OCI-LY7 (cell line): Measurements from ENCODE around the gene NOS3. TPM values are rescaled to one million over a fixed set of nuclear protein-coding genes. Genes with fewer than 3 reads are reported as not detected.

ENCODE experiments used
- BruUV-seq: library from RNA; stranded (reverse); fragments of 400-500 nt; replicated peaks from 2 replicates; lab custom pipeline; 2021; lab: Mats Ljungman, UMichigan
- CTCF ChIA-PET: fragments of 300-600 bp; sonication (Branson Sonifier 250); formaldehyde crosslinking; loops from one replicate; lab custom pipeline; 2022; ENCODE audit warnings: antibody characterized with exemption; ENCODE audit not compliant: unreplicated experiment; lab: Charles Lee
- POLR2A ChIA-PET: fragments of 300-600 bp; sonication (Branson Sonifier 250); formaldehyde crosslinking; loops from one replicate; lab custom pipeline; 2022; ENCODE audit warnings: antibody characterized with exemption; lab: Charles Lee
- DNase-seq: peaks from one replicate; pipeline ENCODE4 v3.0.0-alpha.2; 2015; ENCODE audit warnings: low spot score
- H2AFZ ChIP-seq: fragments of 200-600 bp; sonication (generic), shearing (Covaris generic); 2 replicates; pipeline ENCODE4 v1.6.1; 2014; ENCODE audit warnings: mild to moderate bottlenecking, antibody characterized with exemption, low read length, moderate library complexity
- H3K27ac ChIP-seq: fragments of 200-600 bp; sonication (generic); 2 replicates; pipeline ENCODE4 v1.5.1; 2014; ENCODE audit warnings: mixed run types, low read depth, mild to moderate bottlenecking, moderate library complexity, low read length, inconsistent platforms; ENCODE audit not compliant: poor library complexity, severe bottlenecking
- H3K36me3 ChIP-seq: fragments of 200-600 bp; sonication (generic); 2 replicates; pipeline ENCODE4 v1.6.1; 2014; ENCODE audit warnings: mild to moderate bottlenecking, antibody characterized with exemption, low read length, moderate library complexity, mixed read lengths; ENCODE audit not compliant: insufficient read depth
- H3K4me1 ChIP-seq: fragments of 200-600 bp; sonication (generic); 2 replicates; pipeline ENCODE4 v1.5.1; 2014; ENCODE audit warnings: mild to moderate bottlenecking, low read length; ENCODE audit not compliant: insufficient read depth, poor library complexity, severe bottlenecking
- H3K4me2 ChIP-seq: fragments of 200-600 bp; sonication (generic); 2 replicates; pipeline ENCODE4 v1.6.1; 2014; ENCODE audit warnings: mild to moderate bottlenecking, low read length
- H3K4me3 ChIP-seq: fragments of 200-600 bp; sonication (generic); 2 replicates; pipeline ENCODE4 v1.5.1; 2014; ENCODE audit warnings: mild to moderate bottlenecking, low read depth, low read length; ENCODE audit not compliant: poor library complexity, severe bottlenecking
- H3K79me2 ChIP-seq: fragments of 200-600 bp; sonication (generic); 2 replicates; pipeline ENCODE4 v1.6.1; 2016; ENCODE audit warnings: low read depth, mild to moderate bottlenecking, low read length, moderate library complexity, mixed read lengths; ENCODE audit not compliant: insufficient read depth
- H3K9me2 ChIP-seq: fragments of 200-600 bp; sonication (generic); 2 replicates; pipeline ENCODE4 v1.6.1; 2016; ENCODE audit warnings: mild to moderate bottlenecking, low read length, mixed read lengths; ENCODE audit not compliant: insufficient read depth
- H3K9me3 ChIP-seq: fragments of 200-600 bp; sonication (generic); 2 replicates; pipeline ENCODE4 v1.6.1; 2014; ENCODE audit warnings: mild to moderate bottlenecking, mixed run types, low read length, mixed read lengths
- H4K20me1 ChIP-seq: fragments of 200-600 bp; sonication (generic); 2 replicates; pipeline ENCODE4 v1.6.1; 2014; ENCODE audit warnings: mild to moderate bottlenecking, antibody characterized with exemption, low read length, moderate library complexity, mixed read lengths; ENCODE audit not compliant: insufficient read depth
- EZH2phosphoT487 ChIP-seq: fragments of 200-600 bp; sonication (generic); IDR thresholded peaks from 2 replicates; pipeline ENCODE4 v1.6.1; 2018; ENCODE audit warnings: low read depth, borderline replicate concordance, mild to moderate bottlenecking, mixed run types, antibody characterized with exemption, low read length, moderate library complexity, mixed read lengths
- intact Hi-C: fragments of 100-400 bp; cut with micrococcal nuclease; formaldehyde crosslinking; loops from one replicate; pipeline ENCODE4 v1.10.0; 2022; ENCODE audit not compliant: unreplicated experiment
- total RNA-seq, 2 experiments: library from RNA; depleted of rRNA in 1 of 2; stranded (reverse); fragments of >200 nt in 1 of 2; shearing (Covaris generic) in 1 of 2; gene quantifications; 2 replicates each; pipeline ENCODE4 v1.2.3, GENCODE V29; 2014 to 2022
- TF ChIP-seq, protein P1 (sequence below): fragments of 200-600 bp; sonication (generic); conservative IDR thresholded peaks from 2 replicates; pipeline ENCODE4 v1.5.1; 2014; ENCODE audit warnings: mild to moderate bottlenecking, antibody characterized with exemption, low read length, moderate library complexity, mixed read lengths

Gene NOS3
- total RNA-seq, 2 experiments from 2014 or later: 0.78 to 0.82 TPM

DNA sequence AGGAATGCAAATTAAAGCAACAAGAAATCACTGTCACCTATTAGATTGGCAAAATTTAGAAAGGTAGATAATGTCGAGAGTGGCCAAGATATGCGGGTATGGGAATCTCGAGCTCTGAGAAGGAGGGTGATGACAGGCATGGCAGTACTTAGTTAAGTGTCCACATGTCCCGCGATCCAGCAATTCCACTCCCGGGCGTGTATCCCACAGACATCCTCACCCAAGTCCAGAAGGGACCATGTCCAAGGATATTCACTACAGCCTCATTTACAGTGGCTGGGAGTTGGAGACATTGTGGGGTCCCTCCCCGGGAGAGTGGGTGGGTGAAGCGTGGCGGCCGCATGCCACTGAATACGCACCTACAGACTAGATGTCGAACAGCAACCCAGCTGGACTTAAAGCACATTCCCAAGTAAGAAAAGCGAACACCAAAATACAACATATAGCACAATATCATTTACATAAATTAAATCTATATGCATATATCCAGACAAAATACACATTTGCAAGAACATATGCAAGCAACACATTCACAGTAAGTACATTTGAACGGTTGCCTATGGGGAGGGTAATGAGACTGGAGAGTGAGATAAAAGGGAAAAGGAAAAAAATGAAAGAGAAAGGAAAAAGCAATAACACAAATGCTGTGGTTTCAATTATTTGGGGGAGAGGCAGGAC lies 22.6 kb upstream of the NOS3 start:
- Histone ChIP-seq H4K20me1 (no peaks in the 10 kb centered on the region), H2AFZ (no peak overlapping the region), H3K4me2 (no peak overlapping the region), H3K36me3 (no peaks in the 10 kb centered on the region), H3K4me1 (peaks cover 18% of the 10 kb centered on the region), H3K79me2 (no peaks in the 10 kb centered on the region), H3K27ac (no peak overlapping the region), H3K9me2 (no peaks in the 10 kb centered on the region), H3K4me3 (no peak overlapping the region), H3K9me3 (no peaks in the 10 kb centered on the region)
- TF ChIP-seq, protein P1, sequence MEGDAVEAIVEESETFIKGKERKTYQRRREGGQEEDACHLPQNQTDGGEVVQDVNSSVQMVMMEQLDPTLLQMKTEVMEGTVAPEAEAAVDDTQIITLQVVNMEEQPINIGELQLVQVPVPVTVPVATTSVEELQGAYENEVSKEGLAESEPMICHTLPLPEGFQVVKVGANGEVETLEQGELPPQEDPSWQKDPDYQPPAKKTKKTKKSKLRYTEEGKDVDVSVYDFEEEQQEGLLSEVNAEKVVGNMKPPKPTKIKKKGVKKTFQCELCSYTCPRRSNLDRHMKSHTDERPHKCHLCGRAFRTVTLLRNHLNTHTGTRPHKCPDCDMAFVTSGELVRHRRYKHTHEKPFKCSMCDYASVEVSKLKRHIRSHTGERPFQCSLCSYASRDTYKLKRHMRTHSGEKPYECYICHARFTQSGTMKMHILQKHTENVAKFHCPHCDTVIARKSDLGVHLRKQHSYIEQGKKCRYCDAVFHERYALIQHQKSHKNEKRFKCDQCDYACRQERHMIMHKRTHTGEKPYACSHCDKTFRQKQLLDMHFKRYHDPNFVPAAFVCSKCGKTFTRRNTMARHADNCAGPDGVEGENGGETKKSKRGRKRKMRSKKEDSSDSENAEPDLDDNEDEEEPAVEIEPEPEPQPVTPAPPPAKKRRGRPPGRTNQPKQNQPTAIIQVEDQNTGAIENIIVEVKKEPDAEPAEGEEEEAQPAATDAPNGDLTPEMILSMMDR: no peak
- no peak for TF ChIP-seq EZH2phosphoT487
- BruUV-seq: no TSS peak
- ChIA-PET POLR2A (no interaction called here), CTCF (interaction anchor here (0.7 kb wide), 1 partner anchor 10 kb away, joined by 6 read pairs; no protein-coding TSS in a partner anchor)
- no peak for DNase-seq
- intact Hi-C loops: no loop called here

DNA sequence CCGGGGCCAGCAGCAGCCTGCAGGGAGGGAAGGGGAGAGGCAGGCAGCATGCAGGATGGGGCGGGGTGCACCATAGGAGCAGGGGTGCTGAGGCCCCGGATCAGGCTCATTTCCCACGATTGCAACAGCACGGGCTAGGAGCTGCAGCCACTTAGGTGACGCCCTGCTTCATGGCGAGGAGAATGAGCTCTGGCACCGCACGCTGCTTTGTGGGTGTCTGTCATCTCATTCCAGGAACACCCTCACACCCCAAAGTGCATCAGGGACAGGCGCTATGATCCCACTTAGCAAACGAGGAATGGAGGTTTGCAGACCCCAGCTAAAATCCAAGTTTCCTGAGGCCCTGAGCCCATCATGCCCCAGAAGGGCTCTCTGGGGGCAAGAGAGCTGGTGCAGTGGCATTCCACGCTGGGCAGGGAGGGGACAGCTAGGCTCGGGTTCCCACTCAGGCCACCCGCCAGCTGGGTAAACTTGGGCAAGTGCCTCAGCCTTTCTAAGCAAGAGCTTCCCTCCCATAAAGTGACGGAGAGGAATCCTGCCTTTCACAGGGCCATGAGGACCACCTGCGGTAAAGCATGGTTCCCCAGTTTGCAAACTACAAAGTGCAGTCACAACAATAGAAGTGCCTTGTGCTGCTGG lies 22.0 kb upstream of the NOS3 start:
- Histone ChIP-seq H3K4me1 (peaks cover 25% of the 10 kb centered on the region), H3K4me3 (no peak overlapping the region), H3K79me2 (no peaks in the 10 kb centered on the region), H3K9me2 (no peaks in the 10 kb centered on the region), H2AFZ (no peak overlapping the region), H3K9me3 (no peaks in the 10 kb centered on the region), H3K4me2 (no peak overlapping the region), H4K20me1 (no peaks in the 10 kb centered on the region), H3K27ac (no peak overlapping the region), H3K36me3 (no peaks in the 10 kb centered on the region)
- BruUV-seq: no TSS peak
- intact Hi-C loops: no loop called here
- no peak for TF ChIP-seq EZH2phosphoT487
- TF ChIP-seq, protein P1: no peak
- ChIA-PET CTCF (no interaction called here), POLR2A (no interaction called here)
- no peak for DNase-seq

DNA sequence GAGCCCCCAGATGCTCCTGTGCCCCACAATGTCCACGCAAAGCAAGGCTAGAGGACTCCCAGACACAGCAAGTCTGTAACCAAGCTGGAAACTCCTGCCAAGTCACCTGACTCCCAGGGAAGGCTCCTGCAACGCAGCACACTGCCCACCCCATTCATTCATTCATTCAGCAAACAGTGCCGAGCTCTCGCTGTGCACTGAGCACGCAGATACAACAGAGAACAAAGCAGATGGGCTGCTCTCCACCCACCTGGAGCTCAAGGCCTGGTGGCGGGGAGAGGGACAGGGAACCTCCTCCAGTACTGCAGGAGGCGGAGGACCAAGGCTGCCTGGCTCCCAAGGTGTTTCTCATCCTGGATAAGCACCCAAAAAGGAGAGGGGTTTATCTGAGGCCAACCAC lies 21.3 kb upstream of the NOS3 start:
- H3K4me1 ChIP-seq: peaks cover 31% of the 10 kb centered on the region
- intact Hi-C loops: no loop called here
- no TSS peak for BruUV-seq
- H3K4me2 ChIP-seq: no peak overlapping the region
- CTCF ChIA-PET: no interaction called here
- TF ChIP-seq, protein P1: no peak
- no peak for TF ChIP-seq EZH2phosphoT487
- H3K27ac ChIP-seq: no peak overlapping the region
- H3K9me2 ChIP-seq: no peaks in the 10 kb centered on the region
- no peak overlapping the region for H3K4me3 ChIP-seq
- no peaks in the 10 kb centered on the region for H4K20me1 ChIP-seq
- POLR2A ChIA-PET: no interaction called here
- no peaks in the 10 kb centered on the region for H3K79me2 ChIP-seq
- no peaks in the 10 kb centered on the region for H3K9me3 ChIP-seq
- no peak for DNase-seq
- no peaks in the 10 kb centered on the region for H3K36me3 ChIP-seq
- no peak overlapping the region for H2AFZ ChIP-seq
